HG02981 (cell line): ENCODE measurements around the gene RCHY1.
A peak's percentile ranks its signal among the peaks of the same experiment; 100 is the strongest.
"Not testable (repeated sequence)": the region's sequence is repeated elsewhere in the genome, so short reads cannot be mapped to it uniquely, and the experiment has no call there.

Experiments used
- ATAC-seq: cut with Tn5 transposase; IDR thresholded peaks from one replicate; pipeline ENCODE4 v1.9.1; 2021; ENCODE audit warnings: mild to moderate bottlenecking, moderate library complexity; ENCODE audit not compliant: unreplicated experiment

The RCHY1 gene

DNA sequence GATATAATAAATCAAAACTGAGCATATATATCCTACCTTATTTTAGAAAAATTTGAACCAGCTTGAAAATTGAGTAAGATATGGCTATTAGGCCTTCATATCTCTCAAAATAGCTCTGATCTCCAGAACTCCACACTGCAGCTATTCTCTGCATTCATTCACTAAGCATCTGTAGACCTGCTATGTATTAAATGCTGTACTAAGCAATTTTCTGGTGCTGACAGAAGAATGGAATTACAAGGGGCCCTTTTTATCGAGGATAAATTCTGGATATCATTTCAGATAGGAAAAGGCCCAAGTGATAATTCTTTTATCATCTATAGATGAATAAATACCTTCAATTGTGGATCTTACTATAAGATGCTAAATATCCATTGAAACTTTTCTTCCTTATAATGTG, 1.9 kb upstream of the RCHY1 start:
- no peak for ATAC-seq

DNA sequence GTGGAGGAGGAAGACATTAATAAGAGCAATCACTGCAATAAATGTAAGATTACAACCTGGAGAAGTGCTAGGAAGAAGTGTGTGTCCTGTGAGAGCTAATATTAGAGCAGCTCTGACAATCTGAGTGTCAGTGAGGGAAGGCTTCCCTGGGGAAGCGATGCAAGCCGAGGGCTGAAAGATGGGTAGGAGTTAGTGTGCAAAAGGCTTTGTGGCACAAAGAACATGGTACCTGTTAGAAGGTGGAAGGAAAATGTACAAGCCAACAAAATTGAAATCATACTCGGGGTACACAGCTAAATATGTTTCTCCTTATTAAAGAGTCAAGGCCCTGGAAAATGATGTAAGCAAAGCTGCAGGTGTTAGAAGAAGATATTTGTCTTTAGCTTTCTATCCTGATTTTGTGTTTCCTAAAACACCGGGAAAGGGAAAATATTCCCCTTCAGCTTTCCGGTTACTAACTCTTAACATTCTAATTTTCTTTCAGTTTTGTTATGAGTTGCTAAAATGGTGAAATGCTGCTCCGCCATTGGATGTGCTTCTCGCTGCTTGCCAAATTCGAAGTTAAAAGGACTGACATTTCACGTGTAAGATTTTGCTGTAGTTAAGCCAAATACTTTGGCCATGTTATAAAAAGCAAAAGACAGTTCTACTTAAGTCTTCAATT, 878 bp upstream of the RCHY1 start:
- no peak for ATAC-seq

DNA sequence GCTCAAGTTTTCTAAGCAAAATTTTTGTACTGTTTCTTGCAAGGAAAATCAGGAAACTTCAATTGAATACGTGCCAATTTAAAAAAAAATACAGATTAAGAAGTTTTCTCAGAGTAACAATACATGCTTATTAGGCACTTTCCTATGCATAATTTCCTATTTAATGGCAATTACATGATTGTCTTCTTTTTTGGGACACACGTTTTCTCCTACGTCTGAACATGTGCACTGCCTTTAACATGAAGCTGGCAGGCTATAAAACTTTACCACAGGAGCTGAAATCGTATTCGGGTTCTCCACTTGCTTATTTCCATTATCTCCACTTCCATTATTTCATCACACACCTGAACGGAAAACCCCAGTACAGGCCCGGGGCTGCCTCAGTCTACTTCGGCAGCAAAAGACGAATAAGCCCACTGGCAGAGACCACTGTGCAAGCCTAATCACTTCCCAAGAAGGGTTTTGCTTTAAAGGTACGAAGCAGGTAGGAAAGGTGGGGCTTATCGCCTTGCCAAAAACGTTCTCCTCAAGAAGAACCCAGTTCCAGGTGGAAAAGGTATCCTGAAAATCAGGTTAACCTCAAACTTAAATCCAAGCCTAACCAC, 575 bp downstream of the RCHY1 start:
- no peak for ATAC-seq

DNA sequence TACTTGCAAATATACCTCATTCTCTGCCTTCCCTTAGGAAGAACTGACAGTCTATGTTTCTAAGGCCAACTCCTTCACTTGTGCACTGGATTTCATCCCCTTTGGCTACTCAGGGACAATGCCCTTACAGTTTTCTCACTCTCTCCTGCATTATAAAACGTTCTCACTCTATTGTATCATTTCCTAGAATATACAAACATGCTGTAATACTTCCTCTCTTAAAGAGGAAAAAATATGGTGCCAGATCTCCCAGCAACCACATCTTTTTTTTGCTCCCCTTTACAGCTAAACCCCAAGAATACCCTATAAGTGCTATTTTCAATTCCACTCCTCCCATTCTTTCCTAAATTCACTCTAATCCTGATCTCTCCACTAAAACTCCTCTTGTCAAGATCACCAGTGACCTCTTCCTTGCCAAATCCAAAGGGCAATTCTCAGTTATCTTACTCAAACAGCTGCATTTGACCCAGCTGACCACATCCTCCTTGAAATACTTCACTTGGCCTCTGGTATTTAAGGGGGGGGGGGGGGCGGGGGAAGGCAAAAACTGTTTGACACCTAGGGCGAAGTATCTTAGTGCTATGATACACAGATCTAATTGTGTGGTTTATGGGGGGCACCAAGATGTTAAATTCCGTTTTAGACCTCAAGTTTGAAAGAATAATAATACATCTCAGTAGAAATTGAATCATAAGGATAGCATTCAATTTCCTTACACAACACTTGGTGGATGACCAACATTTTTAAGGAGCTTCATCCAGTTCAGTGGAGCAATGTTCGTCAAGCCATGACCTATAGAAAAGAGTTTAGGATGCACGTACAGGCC, 1.6 kb downstream of the RCHY1 start:
- no peak for ATAC-seq

- ATAC-seq: no peak
Measured at GRCh38 chr4:75511841-75512240, 2.4 kb downstream of the RCHY1 start.

- not testable (repeated sequence) for ATAC-seq
Measured at GRCh38 chr4:75509592-75509991, 4.6 kb downstream of the RCHY1 start.

DNA sequence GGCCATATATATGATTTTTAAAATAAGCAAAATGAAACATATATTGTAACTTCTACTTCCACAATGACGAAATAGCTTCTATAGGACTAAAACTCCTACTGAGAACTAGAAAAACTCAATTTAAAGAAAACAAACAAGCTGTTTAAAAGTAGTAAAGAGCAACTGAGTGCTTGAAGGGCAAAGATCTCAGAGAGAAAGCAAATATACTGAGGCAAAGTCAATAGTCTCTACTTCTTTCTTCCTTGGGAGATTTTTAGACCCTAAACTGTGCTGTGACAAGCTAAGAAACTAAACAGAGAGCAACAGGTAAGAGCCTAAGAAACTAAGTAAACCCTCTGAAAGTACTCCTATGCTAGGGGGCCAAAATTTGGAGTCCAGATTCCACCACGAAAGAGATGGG, 8.6 kb downstream of the RCHY1 start:
- no peak for ATAC-seq

DNA sequence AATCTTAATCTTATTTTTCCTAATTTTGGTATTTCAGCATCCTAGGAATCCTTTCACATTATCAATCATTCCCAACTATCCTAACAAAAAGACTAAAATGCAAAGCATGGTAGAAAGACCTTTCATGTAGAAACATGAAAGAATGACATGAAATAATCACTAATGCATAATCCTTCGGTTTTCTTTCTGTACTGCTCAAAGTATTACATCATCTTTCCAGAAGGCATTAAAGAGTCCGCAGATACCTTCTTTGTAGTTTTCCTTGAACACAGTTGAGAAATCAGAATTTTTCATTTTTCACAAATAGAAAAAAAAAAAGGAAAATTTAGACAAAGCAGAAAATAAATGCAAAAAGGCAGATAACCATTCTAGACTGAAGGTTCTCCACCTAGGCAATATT, 11.5 kb downstream of the RCHY1 start:
- ATAC-seq: no peak

GRCh38 chr4:75499900-75500299, 14.3 kb downstream of the RCHY1 start:
- ATAC-seq: no peak

GRCh38 chr4:75498041-75498440, 16.2 kb downstream of the RCHY1 start:
- no peak for ATAC-seq

GRCh38 chr4:75497133-75497532, 17.1 kb downstream of the RCHY1 start:
- no peak for ATAC-seq

DNA sequence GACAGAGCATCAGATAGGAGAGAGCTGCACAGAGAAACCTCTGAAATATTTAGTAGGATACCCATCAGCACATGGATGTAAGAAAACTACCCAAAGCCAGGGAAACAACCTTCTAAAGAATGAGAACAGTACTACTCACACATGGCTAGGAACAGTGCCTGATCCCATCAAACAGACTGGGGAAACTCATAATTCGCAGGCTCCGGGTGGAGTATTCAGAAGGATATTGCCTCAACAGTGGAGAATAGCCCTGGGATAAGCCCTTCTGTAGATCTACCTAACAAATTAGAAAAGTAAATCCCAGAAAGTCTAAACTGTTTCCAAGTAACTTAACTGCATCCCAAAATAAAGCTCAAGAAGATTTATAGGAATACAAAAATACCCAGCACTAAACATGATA, 17.8 kb downstream of the RCHY1 start:
- no peak for ATAC-seq

DNA sequence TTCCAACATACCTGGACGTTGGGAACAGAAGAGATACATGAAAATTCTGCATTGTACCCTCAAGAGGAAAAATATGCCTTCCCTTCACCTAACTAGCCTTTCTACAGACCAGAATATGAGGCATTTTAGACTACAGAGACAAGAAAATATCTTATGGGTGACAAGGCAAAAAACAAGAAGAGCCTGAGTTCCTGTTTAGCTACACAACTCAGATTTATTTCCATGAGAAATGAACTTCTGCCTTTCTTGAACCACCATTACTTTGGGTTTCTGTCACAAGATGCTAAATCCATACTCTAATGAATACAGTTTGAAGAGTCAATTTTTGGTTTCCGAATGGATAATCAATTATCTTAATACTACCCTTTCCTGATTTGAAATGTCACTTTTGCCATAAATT, 18.7 kb downstream of the RCHY1 start:
- no peak for ATAC-seq

DNA sequence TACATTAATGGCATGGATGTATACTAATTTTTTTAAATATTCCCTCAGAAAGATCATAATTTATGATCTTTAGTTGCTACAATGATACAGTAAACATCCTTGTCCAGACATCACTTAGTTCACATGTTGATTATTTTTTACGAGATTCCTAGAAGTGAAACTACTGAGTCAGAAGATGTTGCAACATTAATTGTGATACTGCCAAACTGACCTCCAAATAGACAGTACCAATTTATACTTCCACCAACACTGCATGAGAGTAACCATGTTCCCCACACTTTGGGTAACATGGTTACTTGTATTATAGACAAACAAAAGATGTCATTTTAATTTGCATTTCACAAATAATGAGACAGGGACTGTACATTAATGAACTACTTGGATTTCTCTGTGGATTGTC, 19.6 kb downstream of the RCHY1 start:
- ATAC-seq: no peak

DNA sequence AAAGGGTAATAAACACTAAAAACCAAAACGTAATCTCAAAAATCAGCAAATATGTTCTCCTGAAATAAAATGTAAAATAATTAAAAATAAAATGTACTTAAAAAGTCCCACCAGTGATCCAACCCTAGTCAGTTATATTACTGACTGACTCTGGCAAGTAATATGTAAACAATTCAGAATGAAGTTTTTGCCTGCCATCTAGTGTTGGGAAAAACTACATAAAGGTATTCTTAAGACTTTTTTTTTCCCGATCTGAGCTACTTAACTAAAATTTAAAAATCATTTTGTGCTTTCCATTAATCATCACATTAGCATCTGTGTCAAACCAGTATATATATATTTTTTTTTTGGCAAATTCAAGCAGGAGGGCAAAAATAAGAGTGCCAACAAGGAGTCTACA, 24.0 kb downstream of the RCHY1 start:
- ATAC-seq: no peak

DNA sequence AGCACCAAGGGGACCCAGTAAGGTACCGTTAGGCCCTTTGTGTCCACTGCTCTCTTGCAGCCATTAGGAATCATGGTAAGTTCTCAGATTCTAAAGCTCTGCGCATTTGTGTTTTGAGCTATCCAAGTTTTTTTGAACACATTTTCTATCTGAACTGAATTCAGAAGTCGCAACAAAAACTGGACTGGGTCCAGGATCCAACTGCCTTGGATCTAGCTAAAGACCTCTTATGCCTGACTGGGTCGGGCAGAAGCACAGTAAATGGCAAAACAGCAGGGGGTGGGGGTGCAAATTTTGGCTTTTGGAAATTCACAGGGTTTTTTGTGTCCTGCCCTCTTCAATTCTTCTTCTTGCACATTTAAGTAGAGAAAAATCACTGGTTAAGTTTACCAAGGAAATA, 30.0 kb downstream of the RCHY1 start:
- ATAC-seq: no peak

DNA sequence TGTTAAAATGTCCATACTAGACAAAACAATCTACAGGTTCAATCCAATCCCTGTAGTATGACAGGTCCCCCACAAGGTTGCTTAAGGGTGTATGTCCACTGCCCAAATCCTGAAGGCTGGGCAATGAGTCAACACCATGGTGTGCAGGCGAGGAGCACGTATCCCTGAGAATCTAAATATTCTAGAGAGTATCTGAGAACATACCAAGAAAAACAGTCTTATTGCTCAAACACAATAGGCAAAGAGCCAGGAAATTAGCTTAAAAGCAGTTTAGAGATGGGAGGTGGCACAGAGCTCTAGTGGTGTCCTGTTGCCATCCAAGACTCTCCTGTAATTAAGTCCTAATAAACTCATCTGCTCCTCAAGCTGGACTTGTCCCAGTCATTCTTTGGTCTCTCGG, 37.0 kb downstream of the RCHY1 start:
- ATAC-seq: no peak

GRCh38 chr4:75470738-75471137, 43.5 kb downstream of the RCHY1 start:
- no peak for ATAC-seq

DNA sequence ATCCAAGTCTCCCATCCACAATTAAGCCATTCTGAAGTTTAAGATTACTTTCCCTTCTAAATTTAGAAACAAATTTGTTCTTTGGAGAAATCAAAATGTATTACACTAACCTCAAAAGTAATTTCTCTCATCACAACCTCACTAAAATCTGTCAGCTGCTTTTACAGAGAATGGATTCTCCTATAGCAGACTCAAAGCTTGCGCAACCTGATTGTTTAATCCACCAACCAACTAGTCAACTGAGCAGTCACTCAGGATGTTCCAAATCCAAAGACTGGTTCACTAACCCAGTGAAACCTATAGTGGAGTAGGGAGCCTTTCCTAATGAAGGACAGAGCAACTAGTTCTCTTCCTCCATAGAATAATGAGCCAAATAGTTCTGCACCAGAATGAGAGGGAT, 44.3 kb downstream of the RCHY1 start:
- ATAC-seq: no peak

DNA sequence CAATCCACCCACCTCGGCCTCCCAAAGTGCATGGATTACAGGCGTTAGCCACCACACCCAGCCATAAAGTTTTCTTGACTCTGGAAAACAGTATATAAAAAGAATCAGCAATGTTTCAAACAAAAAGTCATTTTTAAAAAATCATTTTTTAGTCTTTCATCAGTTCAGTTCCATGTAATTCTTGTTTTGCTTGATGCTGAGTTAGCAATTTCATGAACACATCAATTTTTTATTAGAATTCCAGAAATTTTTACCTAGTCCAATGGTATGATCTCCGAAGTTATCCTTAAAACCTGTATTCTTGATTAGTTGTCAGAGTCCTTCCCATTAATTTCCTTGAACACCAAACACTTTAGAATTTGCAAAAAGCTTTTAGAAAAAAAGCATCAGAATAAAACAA, 56.8 kb downstream of the RCHY1 start:
- no peak for ATAC-seq

DNA sequence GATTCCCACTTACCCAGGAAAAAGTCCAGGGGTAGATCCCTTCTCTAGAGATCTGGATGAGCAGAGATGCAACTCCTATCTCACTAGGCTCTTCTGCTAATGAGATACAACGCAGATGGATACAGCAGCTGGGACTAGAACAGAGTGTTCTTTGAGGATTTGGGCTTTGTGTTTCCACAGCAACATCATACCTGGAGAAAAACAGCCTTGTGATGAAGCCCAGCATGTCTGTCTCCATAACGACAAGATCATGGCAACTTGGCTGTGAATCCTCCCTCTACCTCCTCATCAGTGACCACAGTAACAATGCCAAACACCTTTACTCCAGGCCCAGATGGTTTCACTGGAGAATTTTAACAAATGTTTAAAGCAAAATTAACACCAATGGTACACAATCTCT, 80.1 kb downstream of the RCHY1 start:
- ATAC-seq: no peak

DNA sequence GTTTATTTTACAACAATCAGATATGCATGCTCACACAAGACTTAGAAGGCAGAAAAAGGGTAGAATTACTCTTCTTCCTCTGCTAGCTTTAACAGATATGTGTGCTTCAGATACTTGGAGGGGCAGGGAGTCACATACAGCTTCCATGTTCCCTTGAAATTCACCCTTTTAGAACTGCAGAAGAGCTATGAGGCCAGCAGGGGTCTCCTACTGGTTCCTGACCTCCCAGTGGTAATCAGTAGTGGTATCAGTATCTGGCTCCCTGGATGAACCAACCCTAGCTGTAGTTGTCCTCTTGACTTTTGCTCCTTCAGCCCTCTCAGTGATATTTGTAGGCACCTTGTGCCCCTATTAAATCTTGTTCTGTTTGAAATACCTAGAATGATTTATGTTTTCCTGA, 81.5 kb downstream of the RCHY1 start:
- peak; percentile 64 for ATAC-seq
